Astrocyte (in vitro differentiated cells and primary cell): Measurements from ENCODE around the gene AIDA. TPM values are rescaled to one million over a fixed set of nuclear protein-coding genes. Genes with fewer than 3 reads are reported as not detected.
A peak's percentile ranks its signal among the peaks of the same experiment; 100 is the strongest.

Experiments
- DNase-seq: peaks from one replicate; pipeline ENCODE4 v3.0.0-alpha.2; 2010; ENCODE audit warnings: low read depth
- FAIRE-seq: peaks from 2 replicates; lab custom pipeline; 2011; peaks lifted over from hg19 to GRCh38; lab: Jason Lieb, UNC
- H2AFZ ChIP-seq: 2 replicates; pipeline ENCODE4 v1.6.0; 2012; ENCODE audit warnings: low read depth, low read length, inconsistent platforms
- H3K27ac ChIP-seq: 2 replicates; pipeline ENCODE4 v1.5.1; 2011; ENCODE audit warnings: low read depth, low read length, inconsistent platforms
- H3K27me3 ChIP-seq: 2 replicates; pipeline ENCODE4 v1.6.0; 2011; ENCODE audit warnings: low read length, inconsistent platforms; ENCODE audit not compliant: insufficient read depth
- H3K36me3 ChIP-seq: 2 replicates; pipeline ENCODE4 v1.5.1; 2011; ENCODE audit warnings: low read length, inconsistent platforms; ENCODE audit not compliant: insufficient read depth
- H3K4me1 ChIP-seq: 2 replicates; pipeline ENCODE4 v1.5.1; 2011; ENCODE audit warnings: low read length, inconsistent platforms; ENCODE audit not compliant: insufficient read depth
- H3K4me2 ChIP-seq: 2 replicates; pipeline ENCODE4 v1.6.0; 2012; ENCODE audit warnings: low read length, inconsistent platforms
- H3K4me3 ChIP-seq: 2 replicates; pipeline ENCODE4 v1.5.1; 2011; ENCODE audit warnings: low read depth, mild to moderate bottlenecking, low read length, inconsistent platforms; ENCODE audit not compliant: insufficient read depth
- H3K79me2 ChIP-seq: 2 replicates; pipeline ENCODE4 v1.6.0; 2012; ENCODE audit warnings: mild to moderate bottlenecking, low read length, inconsistent platforms; ENCODE audit not compliant: insufficient read depth
- H3K9ac ChIP-seq: 2 replicates; pipeline ENCODE4 v1.6.0; 2012; ENCODE audit warnings: mild to moderate bottlenecking, low read length, inconsistent platforms
- H3K9me3 ChIP-seq: 2 replicates; pipeline ENCODE4 v1.5.1; 2012; ENCODE audit warnings: low read depth, mild to moderate bottlenecking, low read length, inconsistent platforms; ENCODE audit not compliant: insufficient read depth
- H4K20me1 ChIP-seq: 2 replicates; pipeline ENCODE4 v1.6.0; 2012; ENCODE audit warnings: low read length, inconsistent platforms; ENCODE audit not compliant: insufficient read depth
- H3K27ac Mint-ChIP-seq: one replicate; pipeline ENCODE4 v1.8.0; 2021; ENCODE audit warnings: mild to moderate bottlenecking, mixed read lengths; ENCODE audit not compliant: unreplicated experiment
- H3K27me3 Mint-ChIP-seq: one replicate; pipeline ENCODE4 v1.8.0; 2021; ENCODE audit warnings: low read depth, mixed read lengths; ENCODE audit not compliant: unreplicated experiment
- H3K36me3 Mint-ChIP-seq: one replicate; pipeline ENCODE4 v1.8.0; 2021; ENCODE audit warnings: low read depth, mixed read lengths; ENCODE audit not compliant: unreplicated experiment
- H3K4me1 Mint-ChIP-seq: one replicate; pipeline ENCODE4 v1.8.0; 2021; ENCODE audit warnings: low read depth, mixed read lengths; ENCODE audit not compliant: unreplicated experiment
- H3K4me3 Mint-ChIP-seq: one replicate; pipeline ENCODE4 v1.8.0; 2021; ENCODE audit warnings: mild to moderate bottlenecking, moderate library complexity, mixed read lengths; ENCODE audit not compliant: unreplicated experiment
- H3K9me3 Mint-ChIP-seq: one replicate; pipeline ENCODE4 v1.8.0; 2021; ENCODE audit warnings: mild to moderate bottlenecking, mixed read lengths; ENCODE audit not compliant: unreplicated experiment
- EZH2 ChIP-seq: IDR thresholded peaks from 2 replicates; pipeline ENCODE4 v1.6.1; 2012; ENCODE audit warnings: mild to moderate bottlenecking, low read length, inconsistent platforms; ENCODE audit not compliant: insufficient read depth
- total RNA-seq: library from RNA; stranded (reverse); gene quantifications from 2 replicates; pipeline ENCODE4 v1.2.1, GENCODE V29; 2021
- TF ChIP-seq, protein P1 (sequence below): IDR thresholded peaks from 2 replicates; pipeline ENCODE4 v1.5.1; 2011; ENCODE audit warnings: low read depth, mild to moderate bottlenecking, inconsistent platforms, low read length, moderate library complexity; ENCODE audit not compliant: insufficient read depth

The AIDA gene
- total RNA-seq, 1 donor from 2014 or later, result 86.2 TPM

DNA sequence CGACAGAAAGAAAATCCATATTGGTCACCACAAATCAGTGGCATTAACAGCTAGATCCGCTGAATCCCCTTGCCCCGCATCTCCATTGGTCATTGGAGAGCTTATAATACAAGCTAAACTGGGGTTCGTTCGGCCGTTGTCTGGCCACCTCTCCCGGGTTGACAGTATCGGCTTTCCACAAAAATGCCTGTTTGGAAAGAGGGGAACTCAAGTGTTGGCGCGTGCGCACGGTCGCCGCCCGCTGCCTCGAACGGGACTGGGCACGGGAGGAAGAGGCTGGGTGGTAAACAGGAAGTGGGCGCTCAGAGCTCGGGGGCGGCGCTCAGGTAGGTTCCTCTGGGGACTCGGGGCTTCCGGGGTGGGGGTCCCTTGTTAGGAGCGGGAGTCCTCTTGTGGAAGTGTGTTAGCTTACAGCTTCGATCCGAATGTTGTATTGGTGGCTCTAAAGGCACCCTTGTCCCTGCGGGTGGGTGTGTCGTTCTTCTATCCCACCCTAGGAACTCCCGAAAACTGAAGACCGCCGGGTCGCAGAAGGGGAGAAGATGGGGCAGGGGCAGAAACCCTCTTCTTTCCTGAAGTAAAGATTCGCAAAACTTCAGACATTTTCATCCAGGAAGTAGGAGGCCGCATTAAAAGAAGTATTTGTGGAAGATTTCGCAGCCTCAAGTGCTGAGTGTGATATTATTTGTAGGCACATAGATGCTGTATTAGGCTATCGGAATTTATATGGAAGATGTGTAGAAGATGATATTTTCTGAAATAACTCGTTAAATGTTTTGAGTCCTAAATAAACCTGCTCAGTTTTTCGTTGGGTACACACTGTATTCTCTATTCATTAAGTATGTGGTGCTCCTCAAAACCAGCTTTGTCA lies 1.0 kb upstream of the AIDA start:
- Mint-ChIP-seq H3K36me3 (no peaks in the 10 kb centered on the region), H3K9me3 (no peaks in the 10 kb centered on the region), H3K27ac (peak overlapping the region; percentile 99), H3K4me3 (peak overlapping the region; percentile 97), H3K27me3 (no peaks in the 10 kb centered on the region), H3K4me1 (peaks cover 14% of the 10 kb centered on the region)
- peak overlapping the region; percentile 96 for H3K4me2 ChIP-seq
- peak overlapping the region; percentile 99 for H3K27ac ChIP-seq
- FAIRE-seq (peak; percentile 59), DNase-seq (peak; percentile 89)
- peak overlapping the region; percentile 99 for H3K4me3 ChIP-seq
- peaks cover 55% of the 10 kb centered on the region for H3K79me2 ChIP-seq
- H2AFZ ChIP-seq, result peak overlapping the region; percentile 97
- peak overlapping the region; percentile 96 for H3K9ac ChIP-seq
- TF ChIP-seq EZH2, result no peak
- TF ChIP-seq, protein P1, sequence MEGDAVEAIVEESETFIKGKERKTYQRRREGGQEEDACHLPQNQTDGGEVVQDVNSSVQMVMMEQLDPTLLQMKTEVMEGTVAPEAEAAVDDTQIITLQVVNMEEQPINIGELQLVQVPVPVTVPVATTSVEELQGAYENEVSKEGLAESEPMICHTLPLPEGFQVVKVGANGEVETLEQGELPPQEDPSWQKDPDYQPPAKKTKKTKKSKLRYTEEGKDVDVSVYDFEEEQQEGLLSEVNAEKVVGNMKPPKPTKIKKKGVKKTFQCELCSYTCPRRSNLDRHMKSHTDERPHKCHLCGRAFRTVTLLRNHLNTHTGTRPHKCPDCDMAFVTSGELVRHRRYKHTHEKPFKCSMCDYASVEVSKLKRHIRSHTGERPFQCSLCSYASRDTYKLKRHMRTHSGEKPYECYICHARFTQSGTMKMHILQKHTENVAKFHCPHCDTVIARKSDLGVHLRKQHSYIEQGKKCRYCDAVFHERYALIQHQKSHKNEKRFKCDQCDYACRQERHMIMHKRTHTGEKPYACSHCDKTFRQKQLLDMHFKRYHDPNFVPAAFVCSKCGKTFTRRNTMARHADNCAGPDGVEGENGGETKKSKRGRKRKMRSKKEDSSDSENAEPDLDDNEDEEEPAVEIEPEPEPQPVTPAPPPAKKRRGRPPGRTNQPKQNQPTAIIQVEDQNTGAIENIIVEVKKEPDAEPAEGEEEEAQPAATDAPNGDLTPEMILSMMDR, result no peak
- peaks cover 5% of the 10 kb centered on the region for H4K20me1 ChIP-seq
- peaks cover 12% of the 10 kb centered on the region for H3K36me3 ChIP-seq
- no peaks in the 10 kb centered on the region for H3K27me3 ChIP-seq
- H3K9me3 ChIP-seq, result no peaks in the 10 kb centered on the region
- H3K4me1 ChIP-seq, result peaks cover 10% of the 10 kb centered on the region

GRCh38 chr1:222711319-222712252 lies 705 bp downstream of the AIDA start:
- no peak for FAIRE-seq
- Mint-ChIP-seq H3K4me1 (peaks cover 14% of the 10 kb centered on the region), H3K27me3 (no peaks in the 10 kb centered on the region), H3K27ac (peak overlapping the region; percentile 79), H3K9me3 (no peaks in the 10 kb centered on the region), H3K36me3 (peaks cover 3% of the 10 kb centered on the region), H3K4me3 (peak overlapping the region; percentile 97)
- Histone ChIP-seq H3K4me3 (peak overlapping the region; percentile 91), H4K20me1 (peaks cover 8% of the 10 kb centered on the region), H3K27me3 (no peaks in the 10 kb centered on the region), H3K79me2 (peaks cover 71% of the 10 kb centered on the region), H3K4me2 (peak overlapping the region; percentile 86), H3K9ac (peak overlapping the region; percentile 94), H3K27ac (peak overlapping the region; percentile 87), H2AFZ (peak overlapping the region; percentile 72), H3K36me3 (no peaks in the 10 kb centered on the region), H3K9me3 (no peaks in the 10 kb centered on the region), H3K4me1 (peaks cover 10% of the 10 kb centered on the region)
- DNase-seq, result peak; percentile 45
- no peak for TF ChIP-seq EZH2
- TF ChIP-seq, protein P1, result no peak
